Measurements from ENCODE around the gene CMTR1. TPM values are rescaled to one million over a fixed set of nuclear protein-coding genes. Genes with fewer than 3 reads are reported as not detected.

CMTR1 gene
- polyA plus RNA-seq, 6 donors from 2014 or later = 27.2 to 32.1 (median 28.9) TPM

DNA sequence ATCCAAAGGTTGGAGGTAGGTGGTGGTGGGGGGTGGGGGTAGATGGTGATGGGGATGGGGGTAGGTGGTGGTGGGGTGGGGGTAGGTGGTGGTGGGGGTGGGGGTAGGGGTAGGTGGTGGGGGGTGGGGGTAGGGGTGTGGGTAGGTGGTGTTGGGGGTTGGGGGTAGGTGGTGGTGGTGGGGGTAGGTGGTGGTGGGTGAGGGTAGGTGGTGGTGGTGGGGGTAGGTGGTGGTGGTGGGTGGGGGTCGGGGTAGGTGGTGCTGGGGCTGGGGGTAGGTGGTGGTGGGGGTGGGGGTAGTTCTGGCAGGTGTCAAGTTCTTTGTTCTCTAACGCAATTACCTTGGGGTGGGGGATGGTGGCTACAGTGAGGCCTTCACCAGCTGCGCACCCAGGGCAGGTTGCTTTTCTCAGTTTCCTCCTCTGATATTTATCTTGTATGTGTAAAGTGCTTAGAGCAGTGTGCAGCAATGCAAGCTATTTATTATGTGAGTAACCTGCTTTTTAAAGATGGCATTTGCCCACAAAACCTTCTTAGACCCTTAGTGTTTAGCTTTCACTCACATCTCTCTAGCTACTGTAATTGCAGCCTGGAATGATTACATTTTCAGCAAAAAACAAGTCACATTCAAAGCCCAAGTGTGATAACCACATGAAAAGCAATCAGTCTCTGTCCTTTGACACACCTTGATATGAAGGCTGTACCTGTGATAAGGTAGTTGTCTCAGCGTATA lies 74.8 kb downstream of the CMTR1 start:
- Mint-ChIP-seq H3K4me1 (peaks cover 20 to 28% (median 22%) of the 10 kb centered on the region in 3 donors), H3K27ac (peak overlapping the region in 1 of 6 donors; percentile 98), H3K4me3 (no peak overlapping the region), H3K27me3 (peaks cover 0 to 6% (median 0%) of the 10 kb centered on the region in 3 donors), H3K9me3 (peaks cover 0 to 4% (median 0%) of the 10 kb centered on the region in 7 donors), H3K36me3 (no peaks in the 10 kb centered on the region)
- ATAC-seq (ENCODE audit: low read depth in 2 of 2) (no peak), DNase-seq (no peak)

DNA sequence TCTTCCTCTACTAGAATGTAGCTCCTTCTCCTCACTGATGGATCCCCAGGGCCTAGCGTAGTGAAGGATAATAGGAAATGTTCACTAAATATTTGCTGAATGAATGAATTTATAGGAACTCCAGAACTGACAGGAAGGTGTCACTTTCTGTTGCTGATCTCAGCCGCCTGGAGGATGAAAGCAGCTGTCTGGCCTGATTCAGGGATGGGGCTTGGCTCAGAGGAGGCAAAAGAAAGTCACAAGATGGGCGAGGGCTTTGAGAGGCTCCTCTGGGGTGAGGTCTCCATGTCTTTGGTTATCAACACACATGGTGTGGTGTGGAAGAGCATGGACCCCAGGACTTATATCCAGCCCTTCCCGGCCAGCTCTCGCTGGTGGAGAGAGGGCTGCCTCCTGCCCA lies 78.2 kb downstream of the CMTR1 start:
- peaks cover 0 to 22% (median 4%) of the 10 kb centered on the region in 3 donors for H3K27me3 Mint-ChIP-seq
- H3K9me3 Mint-ChIP-seq = peaks cover 0 to 4% (median 0%) of the 10 kb centered on the region in 7 donors
- ATAC-seq (ENCODE audit: low read depth in 2 of 2) (no peak), DNase-seq (no peak)
- H3K4me3 Mint-ChIP-seq = no peak overlapping the region
- H3K4me1 Mint-ChIP-seq = peaks cover 20 to 21% (median 21%) of the 10 kb centered on the region in 3 donors
- H3K36me3 Mint-ChIP-seq = no peaks in the 10 kb centered on the region
- H3K27ac Mint-ChIP-seq = peak overlapping the region in 1 of 6 donors; percentile 75

DNA sequence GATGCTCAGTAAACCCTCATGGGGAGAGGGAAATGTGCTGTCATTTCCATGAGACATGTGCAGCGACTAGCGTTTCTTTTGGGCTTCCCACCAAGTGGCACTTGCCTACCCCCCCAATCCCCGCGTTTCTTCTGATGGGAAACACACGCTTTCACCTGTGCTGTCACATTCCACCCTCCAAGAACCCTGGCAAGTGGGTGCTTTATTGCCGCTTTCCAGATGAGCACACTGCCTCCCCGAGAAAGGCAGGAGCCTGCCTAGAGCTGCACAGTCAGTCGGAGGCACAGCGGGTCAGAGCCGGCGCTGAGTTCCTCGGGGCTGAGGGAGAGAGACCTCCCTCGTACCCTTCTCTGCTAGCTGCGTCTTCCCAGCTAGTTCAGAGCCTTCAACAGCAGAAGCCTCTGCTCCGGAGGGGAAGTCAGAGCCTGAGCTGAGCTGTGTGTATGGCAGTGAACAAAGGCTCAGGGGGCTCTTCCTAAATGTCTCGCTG lies 78.9 kb downstream of the CMTR1 start:
- Mint-ChIP-seq H3K9me3 (peaks cover 0 to 4% (median 0%) of the 10 kb centered on the region in 7 donors), H3K36me3 (no peaks in the 10 kb centered on the region), H3K27me3 (peaks cover 0 to 22% (median 4%) of the 10 kb centered on the region in 3 donors), H3K4me1 (peaks cover 26 to 28% (median 28%) of the 10 kb centered on the region in 3 donors), H3K27ac (peak overlapping the region in 1 of 6 donors; percentile 75), H3K4me3 (no peak overlapping the region)
- ATAC-seq (ENCODE audit: low read depth in 2 of 2) = no peak
- no peak for DNase-seq

DNA sequence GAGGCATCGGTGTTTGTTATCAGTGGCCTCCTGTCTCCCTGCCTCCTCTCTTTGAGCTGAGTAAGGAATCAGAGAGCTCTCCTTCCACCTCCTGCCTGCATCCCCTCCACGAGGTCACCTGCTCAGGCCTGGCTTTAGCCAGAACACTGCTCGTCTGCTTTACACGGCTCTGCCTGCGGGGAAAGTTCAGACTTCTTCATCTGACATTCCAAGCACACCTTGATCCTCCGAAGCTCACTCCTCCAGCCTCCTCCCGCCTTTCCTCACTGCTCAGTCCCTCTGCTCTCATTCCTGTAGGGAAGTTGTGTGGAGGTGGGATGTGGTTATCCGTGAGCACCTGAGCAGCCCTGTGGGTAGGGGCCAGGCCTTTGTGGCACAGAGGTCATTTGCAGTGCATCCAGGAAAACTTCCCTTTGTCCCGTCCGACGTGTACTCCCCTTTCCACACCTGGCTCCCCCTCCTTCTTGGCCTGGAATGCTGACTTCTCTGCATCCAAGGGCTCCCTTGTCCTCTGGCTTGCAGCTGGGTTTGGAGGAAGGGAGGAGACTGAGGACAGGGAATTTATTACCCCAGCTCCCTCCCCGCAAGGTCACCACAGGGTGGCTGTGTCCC lies 79.5 kb downstream of the CMTR1 start:
- peaks cover 29 to 34% (median 29%) of the 10 kb centered on the region in 3 donors for H3K4me1 Mint-ChIP-seq
- ATAC-seq (ENCODE audit: low read depth in 2 of 2) (no peak), DNase-seq (no peak)
- no peak overlapping the region for H3K4me3 Mint-ChIP-seq
- no peaks in the 10 kb centered on the region for H3K36me3 Mint-ChIP-seq
- peaks cover 0 to 22% (median 4%) of the 10 kb centered on the region in 3 donors for H3K27me3 Mint-ChIP-seq
- no peak overlapping the region for H3K27ac Mint-ChIP-seq
- H3K9me3 Mint-ChIP-seq = peaks cover 0 to 4% (median 0%) of the 10 kb centered on the region in 7 donors

DNA sequence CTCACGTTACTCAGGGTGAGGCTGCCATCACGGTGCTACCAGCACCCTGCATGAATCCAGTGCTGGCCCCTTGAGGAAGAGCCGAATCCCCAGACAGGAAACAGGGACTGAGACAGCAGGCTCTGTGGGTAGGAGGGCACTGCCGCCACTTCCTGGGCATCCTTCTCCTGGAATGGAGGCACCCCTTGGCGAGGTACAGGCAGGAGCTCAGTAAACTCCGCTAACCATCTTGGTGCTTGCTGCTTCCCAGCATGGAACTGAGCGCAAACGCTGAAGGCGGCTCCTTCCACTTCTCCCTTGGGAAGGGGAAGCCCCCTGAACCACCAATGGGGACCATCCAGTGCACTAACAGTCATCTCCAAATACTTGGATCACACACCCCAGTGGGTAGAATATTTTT lies 80.1 kb downstream of the CMTR1 start:
- ATAC-seq (ENCODE audit: low read depth in 2 of 2) (no peak), DNase-seq (no peak)
- H3K27ac Mint-ChIP-seq = no peak overlapping the region

DNA sequence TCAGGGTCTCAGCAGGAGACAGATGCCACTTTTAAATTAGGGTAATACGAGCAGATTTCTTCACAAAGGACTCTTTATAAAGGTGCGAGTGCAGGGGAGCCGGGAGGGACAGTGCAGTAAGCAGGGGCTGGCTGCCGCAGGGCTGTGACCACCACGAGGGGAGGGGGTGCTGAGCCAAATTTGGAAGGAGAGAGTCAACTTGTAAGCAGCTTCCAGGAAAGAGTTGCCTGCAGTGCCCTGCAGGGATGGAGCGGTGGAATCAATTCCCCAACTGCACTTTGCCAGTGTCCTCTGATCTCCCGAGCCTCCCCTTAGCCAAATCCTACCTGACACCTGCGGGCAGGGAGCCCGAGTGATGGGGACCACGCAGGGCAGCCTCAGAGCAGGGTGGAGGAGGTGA lies 80.6 kb downstream of the CMTR1 start:
- H3K36me3 Mint-ChIP-seq = no peaks in the 10 kb centered on the region
- H3K27me3 Mint-ChIP-seq = peaks cover 0 to 22% (median 4%) of the 10 kb centered on the region in 3 donors
- peak overlapping the region in 2 of 6 donors; percentile 72 to 87 for H3K27ac Mint-ChIP-seq
- ATAC-seq (ENCODE audit: low read depth in 2 of 2) (no peak), DNase-seq (no peak)
- H3K9me3 Mint-ChIP-seq = peaks cover 0 to 4% (median 0%) of the 10 kb centered on the region in 7 donors
- no peak overlapping the region for H3K4me3 Mint-ChIP-seq
- peaks cover 29 to 37% (median 30%) of the 10 kb centered on the region in 3 donors for H3K4me1 Mint-ChIP-seq

More for the DNA sequence above, 80.1 kb downstream of the CMTR1 start:
- Mint-ChIP-seq H3K36me3 (no peaks in the 10 kb centered on the region), H3K27me3 (peaks cover 0 to 22% (median 4%) of the 10 kb centered on the region in 3 donors), H3K4me3 (no peak overlapping the region), H3K4me1 (peaks cover 29 to 37% (median 30%) of the 10 kb centered on the region in 3 donors), H3K9me3 (peaks cover 0 to 4% (median 0%) of the 10 kb centered on the region in 7 donors)

DNA sequence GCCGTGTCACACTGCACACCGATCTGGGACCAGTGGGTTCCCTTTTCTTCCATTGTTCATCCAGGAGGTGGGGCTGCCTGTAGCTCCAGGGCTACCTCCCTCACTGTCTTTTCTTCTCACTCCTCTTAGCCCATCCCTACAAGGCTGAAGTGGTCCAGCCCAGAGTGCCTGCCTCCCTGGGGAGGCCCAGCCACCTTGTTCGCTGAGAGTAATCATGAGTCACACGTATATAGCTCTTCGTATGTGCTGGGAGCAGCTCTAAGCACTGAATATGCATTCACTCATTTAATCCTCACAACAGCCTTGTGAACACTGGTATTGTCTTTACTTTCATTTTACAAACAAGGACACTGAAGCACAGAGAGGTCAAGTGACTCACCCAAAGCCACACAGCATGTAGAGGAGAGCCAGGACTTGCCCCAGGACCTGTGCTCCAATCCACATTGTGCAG lies 81.3 kb downstream of the CMTR1 start:
- no peak for ATAC-seq (ENCODE audit: low read depth in 2 of 2)
- H3K9me3 Mint-ChIP-seq = peaks cover 0 to 4% (median 0%) of the 10 kb centered on the region in 7 donors
- H3K4me1 Mint-ChIP-seq = peaks cover 29 to 37% (median 30%) of the 10 kb centered on the region in 3 donors
- H3K36me3 Mint-ChIP-seq = no peaks in the 10 kb centered on the region
- peak overlapping the region in 2 of 6 donors; percentile 4 to 84 for H3K27ac Mint-ChIP-seq
- DNase-seq = no peak
- H3K27me3 Mint-ChIP-seq = peaks cover 0 to 22% (median 4%) of the 10 kb centered on the region in 3 donors
- peak overlapping the region in 1 of 8 donors; percentile 34 for H3K4me3 Mint-ChIP-seq

DNA sequence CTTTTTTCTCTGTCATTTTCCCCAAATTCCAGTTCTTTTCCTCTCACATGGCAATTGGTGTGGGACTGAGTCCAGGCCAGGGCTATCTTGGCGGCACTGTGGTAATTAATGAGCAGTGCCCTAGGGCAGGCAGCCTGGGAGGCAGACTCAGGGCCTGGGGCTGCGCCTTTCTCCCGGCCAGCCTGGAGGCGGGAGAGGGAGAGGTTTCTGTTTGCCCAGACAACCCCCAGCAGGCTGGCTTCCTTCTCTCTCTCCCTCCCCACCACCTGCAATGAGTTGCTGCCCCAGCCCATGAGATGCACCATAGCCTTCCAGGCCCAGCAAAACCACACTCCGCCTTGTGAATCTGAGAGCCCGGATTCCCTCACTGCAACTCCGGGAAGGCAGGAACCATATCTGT lies 81.8 kb downstream of the CMTR1 start:
- Mint-ChIP-seq H3K27me3 (peaks cover 0 to 22% (median 4%) of the 10 kb centered on the region in 3 donors), H3K9me3 (peaks cover 0 to 6% (median 0%) of the 10 kb centered on the region in 7 donors), H3K36me3 (no peaks in the 10 kb centered on the region), H3K4me3 (peak overlapping the region in 2 of 8 donors; percentile 3 to 7), H3K27ac (peak overlapping the region in 4 of 6 donors; percentile 4 to 84 (median 44)), H3K4me1 (peaks cover 29 to 37% (median 30%) of the 10 kb centered on the region in 3 donors)
- DNase-seq (no peak), ATAC-seq (ENCODE audit: low read depth in 2 of 2) (no peak)

DNA sequence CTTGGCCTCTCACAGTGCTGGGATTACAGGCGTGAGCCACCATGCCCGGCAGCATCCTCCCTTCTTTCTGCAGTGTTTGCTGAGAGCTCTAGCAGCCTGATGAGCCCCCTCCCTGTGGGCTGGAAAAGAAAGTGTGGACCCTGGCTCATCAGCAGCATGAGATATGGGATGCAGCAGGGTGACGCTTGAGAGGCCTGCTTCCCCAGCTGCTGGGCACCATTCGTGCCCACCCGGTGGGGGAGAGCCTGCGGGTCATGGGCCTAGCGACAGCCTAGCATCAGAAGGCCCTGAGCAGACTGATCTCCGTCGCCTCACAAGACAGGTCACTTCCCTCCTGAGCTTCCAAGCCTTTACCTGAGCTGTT lies 82.7 kb downstream of the CMTR1 start:
- ATAC-seq (ENCODE audit: low read depth in 2 of 2) (no peak), DNase-seq (no peak)
- Mint-ChIP-seq H3K4me3 (peak overlapping the region in 7 of 8 donors; percentile 15 to 78 (median 65)), H3K27ac (peak overlapping the region in 3 of 6 donors; percentile 5 to 84 (median 74)), H3K36me3 (no peaks in the 10 kb centered on the region), H3K4me1 (peaks cover 29 to 37% (median 30%) of the 10 kb centered on the region in 3 donors), H3K27me3 (peaks cover 0 to 22% (median 4%) of the 10 kb centered on the region in 3 donors), H3K9me3 (peaks cover 0 to 6% (median 0%) of the 10 kb centered on the region in 7 donors)

DNA sequence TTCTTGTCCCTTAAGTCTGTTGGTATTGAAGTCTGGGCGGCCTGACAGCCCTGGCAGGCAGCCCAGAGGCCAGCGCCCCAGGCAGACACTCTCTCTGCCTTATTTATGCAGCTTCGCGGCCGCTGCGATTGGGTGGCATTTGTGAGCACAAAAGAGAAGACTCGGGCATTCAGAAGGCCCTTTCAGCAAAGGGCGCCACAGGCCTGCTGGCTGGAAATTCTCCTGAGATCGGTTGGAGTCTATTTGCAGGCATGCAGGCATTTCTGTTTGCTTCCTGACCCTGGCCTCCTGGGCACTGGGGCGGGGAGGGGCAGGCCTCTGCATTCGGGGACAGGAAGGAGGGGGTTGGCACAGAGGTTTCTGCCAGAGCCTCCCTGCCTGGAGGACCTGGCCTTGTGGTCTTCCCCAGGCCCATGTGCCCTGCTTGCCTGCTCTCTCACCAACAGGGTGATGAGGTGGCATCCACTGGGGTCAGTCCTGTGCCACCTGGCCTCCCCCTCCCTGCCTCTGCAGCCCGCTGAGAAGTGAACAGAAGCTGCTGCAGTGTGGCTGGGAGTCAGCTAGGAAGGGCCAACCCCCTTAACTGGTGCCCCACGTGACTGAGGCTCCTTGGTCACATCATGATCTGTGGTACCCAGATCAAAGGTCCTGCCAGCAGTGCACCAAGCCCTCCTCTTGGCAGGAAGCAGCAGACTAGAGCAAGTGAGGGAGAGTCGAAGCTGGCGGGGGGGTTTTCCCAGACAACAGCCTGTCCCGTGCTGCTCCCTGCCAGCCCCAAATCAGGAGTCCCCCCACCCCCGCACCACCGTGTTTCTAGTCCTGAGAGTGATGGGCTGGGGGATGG lies 83.3 kb downstream of the CMTR1 start:
- peak overlapping the region in 5 of 6 donors; percentile 5 to 84 (median 74) for H3K27ac Mint-ChIP-seq
- H3K27me3 Mint-ChIP-seq = peaks cover 0 to 22% (median 4%) of the 10 kb centered on the region in 3 donors
- peaks cover 0 to 6% (median 0%) of the 10 kb centered on the region in 7 donors for H3K9me3 Mint-ChIP-seq
- no peaks in the 10 kb centered on the region for H3K36me3 Mint-ChIP-seq
- ATAC-seq (ENCODE audit: low read depth in 2 of 2) (peak; percentile 88 to 94), DNase-seq (peak; percentile 20)
- H3K4me3 Mint-ChIP-seq = peak overlapping the region in 7 of 8 donors; percentile 36 to 78 (median 67)
- H3K4me1 Mint-ChIP-seq = peaks cover 29 to 37% (median 30%) of the 10 kb centered on the region in 3 donors

DNA sequence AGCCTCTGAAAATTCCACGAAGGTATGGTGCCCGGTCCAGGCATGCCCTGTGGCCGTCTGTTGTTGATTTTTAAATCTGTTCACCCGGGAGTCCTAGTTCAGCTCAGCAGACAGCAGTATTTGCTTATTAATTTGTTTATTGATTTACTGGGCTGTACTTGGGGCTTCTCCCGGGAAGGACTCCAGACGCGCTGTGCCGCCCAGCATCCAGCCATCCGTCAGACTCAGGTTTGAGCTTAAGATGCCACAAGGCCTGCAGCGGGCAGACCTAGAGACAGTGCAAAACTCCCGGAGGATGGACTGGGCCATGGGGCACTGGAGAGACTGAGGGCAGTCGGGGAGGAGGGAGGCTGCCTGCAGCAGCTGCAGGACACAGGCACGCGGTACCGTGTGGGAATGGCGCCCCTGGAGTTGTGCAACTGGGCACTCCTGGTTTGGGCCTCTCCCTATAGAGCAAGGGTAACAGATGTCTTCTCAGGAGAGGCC lies 83.9 kb downstream of the CMTR1 start:
- Mint-ChIP-seq H3K27me3 (peaks cover 4 to 22% (median 5%) of the 10 kb centered on the region in 3 donors), H3K9me3 (peaks cover 0 to 6% (median 0%) of the 10 kb centered on the region in 7 donors), H3K27ac (peak overlapping the region in 3 of 6 donors; percentile 52 to 95 (median 84)), H3K36me3 (no peaks in the 10 kb centered on the region), H3K4me3 (peak overlapping the region in 3 of 8 donors; percentile 67 to 77 (median 76)), H3K4me1 (peaks cover 29 to 37% (median 30%) of the 10 kb centered on the region in 3 donors)
- DNase-seq (no peak), ATAC-seq (ENCODE audit: low read depth in 2 of 2) (no peak)

DNA sequence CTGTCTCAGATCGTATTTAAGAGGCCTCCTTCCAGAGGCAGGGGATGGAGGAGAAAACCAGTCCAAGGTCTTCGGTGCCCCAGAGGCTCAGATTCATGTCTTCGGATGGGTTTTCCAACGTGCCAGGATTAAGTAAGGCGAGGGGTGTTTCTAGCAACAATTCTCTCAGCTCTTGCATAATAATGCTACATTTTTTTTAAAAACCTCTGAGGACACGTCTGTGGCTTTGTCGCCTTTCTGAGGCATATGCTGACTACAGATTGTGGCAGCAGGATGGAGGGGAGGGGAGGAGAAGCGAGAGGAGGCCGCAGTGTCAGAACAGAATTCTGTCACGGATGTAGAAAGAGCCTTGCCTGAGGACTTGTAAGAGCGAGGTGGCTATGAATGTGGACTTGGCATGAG lies 84.4 kb downstream of the CMTR1 start:
- Mint-ChIP-seq H3K4me3 (peak overlapping the region in 1 of 8 donors; percentile 44), H3K27ac (peak overlapping the region in 3 of 6 donors; percentile 74 to 95 (median 84)), H3K4me1 (peaks cover 32 to 40% (median 32%) of the 10 kb centered on the region in 3 donors), H3K9me3 (peaks cover 0 to 6% (median 0%) of the 10 kb centered on the region in 7 donors), H3K27me3 (peaks cover 4 to 24% (median 5%) of the 10 kb centered on the region in 3 donors), H3K36me3 (no peaks in the 10 kb centered on the region)
- ATAC-seq (ENCODE audit: low read depth in 2 of 2) = no peak
- no peak for DNase-seq
